HCT116 (cell line): Measurements from ENCODE around the gene TRIM60. TPM values are rescaled to one million over a fixed set of nuclear protein-coding genes. Genes with fewer than 3 reads are reported as not detected.

ENCODE experiments used
- total RNA-seq: library from RNA; stranded (reverse); gene quantifications from one replicate; pipeline ENCODE4 v1.2.1, GENCODE V29; 2021; ENCODE audit not compliant: unreplicated experiment

TRIM60 gene
- total RNA-seq, 1 experiment from 2014 or later = not detected

Other genes starting within 250 kb of the TRIM60 start
- gene APELA, start 154.8 kb upstream of the TRIM60 start, total RNA-seq = not detected
- gene TRIM61, start 54.3 kb upstream of the TRIM60 start, total RNA-seq = 0.15 TPM
- gene TRIM75, start 21.9 kb downstream of the TRIM60 start, total RNA-seq = not detected
- gene TMEM192, start 80.9 kb downstream of the TRIM60 start, total RNA-seq = 13.1 TPM
- gene KLHL2, start 175.6 kb downstream of the TRIM60 start, total RNA-seq = 24.6 TPM